ENCODE results near the gene ORC3.
A peak's percentile ranks its signal among the peaks of the same experiment; 100 is the strongest.

ORC3 gene

DNA sequence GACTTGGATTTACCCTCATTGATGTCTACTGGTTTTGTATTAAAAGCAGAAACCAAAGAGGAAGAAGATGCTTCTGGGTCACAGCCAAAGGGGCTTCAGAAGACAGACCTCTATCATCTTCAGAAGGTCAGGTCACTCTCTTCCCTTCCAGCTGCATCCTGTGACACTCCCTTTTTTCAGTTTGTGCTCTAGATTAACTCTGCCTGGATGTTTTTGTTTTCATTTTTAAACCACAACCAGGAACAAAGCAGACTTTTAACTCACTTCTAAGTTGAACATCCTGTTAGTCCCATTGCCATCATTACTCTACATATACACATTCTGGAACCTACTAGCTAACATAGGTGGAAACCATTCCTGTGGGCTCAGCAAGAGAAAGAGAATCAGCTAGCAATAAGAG is 66.9 kb downstream of the ORC3 start:
- Histone ChIP-seq H3K4me1 (ENCODE audit: control insufficient read depth, insufficient read depth, low read length, unreplicated experiment) (peaks cover 46% of the 10 kb centered on the region), H3K27ac (ENCODE audit: low read depth, low read length) (no peak overlapping the region), H3K36me3 (ENCODE audit: insufficient read depth, low read length) (peaks cover 13% of the 10 kb centered on the region; the same call in 1 of the 2 replicates), H3K27me3 (ENCODE audit: insufficient read depth, low read length) (no peaks in the 10 kb centered on the region), H3K4me3 (ENCODE audit: low read depth, low read length) (no peak overlapping the region), H3K79me2 (ENCODE audit: control insufficient read depth, insufficient read depth, low read length, unreplicated experiment) (no peaks in the 10 kb centered on the region), H2AFZ (ENCODE audit: low read length, unreplicated experiment) (no peak overlapping the region)

- Histone ChIP-seq H3K4me1 (ENCODE audit: control insufficient read depth, insufficient read depth, low read length, unreplicated experiment) (peaks cover 46% of the 10 kb centered on the region), H3K79me2 (ENCODE audit: control insufficient read depth, insufficient read depth, low read length, unreplicated experiment) (no peaks in the 10 kb centered on the region), H3K27ac (ENCODE audit: low read depth, low read length) (no peak overlapping the region), H3K4me3 (ENCODE audit: low read depth, low read length) (no peak overlapping the region), H2AFZ (ENCODE audit: low read length, unreplicated experiment) (no peak overlapping the region), H3K36me3 (ENCODE audit: insufficient read depth, low read length) (peaks cover 15% of the 10 kb centered on the region), H3K27me3 (ENCODE audit: insufficient read depth, low read length) (no peaks in the 10 kb centered on the region)
Measured at GRCh38 chr6:87658516-87658915, 68.6 kb downstream of the ORC3 start.

- H3K4me1 ChIP-seq (ENCODE audit: control insufficient read depth, insufficient read depth, low read length, unreplicated experiment) = peaks cover 35% of the 10 kb centered on the region
- peak overlapping the region; percentile 82 for H3K27ac ChIP-seq (ENCODE audit: low read depth, low read length)
- no peak overlapping the region for H2AFZ ChIP-seq (ENCODE audit: low read length, unreplicated experiment)
- H3K36me3 ChIP-seq (ENCODE audit: insufficient read depth, low read length) = peaks cover 18% of the 10 kb centered on the region
- no peaks in the 10 kb centered on the region for H3K27me3 ChIP-seq (ENCODE audit: insufficient read depth, low read length)
- no peaks in the 10 kb centered on the region for H3K79me2 ChIP-seq (ENCODE audit: control insufficient read depth, insufficient read depth, low read length, unreplicated experiment)
- H3K4me3 ChIP-seq (ENCODE audit: low read depth, low read length) = peak overlapping the region; percentile 37; the same call in 1 of the 2 replicates
Measured at GRCh38 chr6:87660226-87660911, 70.4 kb downstream of the ORC3 start.

DNA sequence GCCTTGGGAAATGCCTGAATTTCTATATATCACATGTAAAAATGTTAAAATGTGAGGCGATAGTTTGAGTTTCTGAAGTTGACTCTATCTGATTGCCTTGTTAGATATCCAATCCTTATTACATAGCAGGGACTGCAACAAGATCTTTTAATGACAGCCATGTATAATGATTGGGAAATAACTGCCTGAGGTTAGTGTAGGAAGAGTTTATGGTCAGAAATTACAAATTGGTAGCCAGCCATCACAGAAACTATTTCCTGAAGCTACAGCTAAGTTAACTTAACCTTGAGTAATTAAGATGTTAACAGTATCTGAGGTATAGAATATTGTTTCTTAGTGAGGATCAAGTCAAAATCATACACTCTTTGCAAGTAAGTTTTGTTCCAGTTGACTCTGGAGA is 71.1 kb downstream of the ORC3 start:
- no peaks in the 10 kb centered on the region for H3K27me3 ChIP-seq (ENCODE audit: insufficient read depth, low read length)
- H3K27ac ChIP-seq (ENCODE audit: low read depth, low read length) = peak overlapping the region; percentile 82
- H2AFZ ChIP-seq (ENCODE audit: low read length, unreplicated experiment) = no peak overlapping the region
- no peaks in the 10 kb centered on the region for H3K79me2 ChIP-seq (ENCODE audit: control insufficient read depth, insufficient read depth, low read length, unreplicated experiment)
- peaks cover 35% of the 10 kb centered on the region for H3K4me1 ChIP-seq (ENCODE audit: control insufficient read depth, insufficient read depth, low read length, unreplicated experiment)
- H3K36me3 ChIP-seq (ENCODE audit: insufficient read depth, low read length) = peaks cover 18% of the 10 kb centered on the region
- no peak overlapping the region for H3K4me3 ChIP-seq (ENCODE audit: low read depth, low read length)

GRCh38 chr6:87661503-87661902 is 71.6 kb downstream of the ORC3 start:
- Histone ChIP-seq H3K4me3 (ENCODE audit: low read depth, low read length) (no peak overlapping the region), H3K4me1 (ENCODE audit: control insufficient read depth, insufficient read depth, low read length, unreplicated experiment) (peaks cover 35% of the 10 kb centered on the region), H2AFZ (ENCODE audit: low read length, unreplicated experiment) (no peak overlapping the region), H3K27ac (ENCODE audit: low read depth, low read length) (peak overlapping the region; percentile 82; the same call in 1 of the 2 replicates), H3K36me3 (ENCODE audit: insufficient read depth, low read length) (peaks cover 18% of the 10 kb centered on the region), H3K79me2 (ENCODE audit: control insufficient read depth, insufficient read depth, low read length, unreplicated experiment) (no peaks in the 10 kb centered on the region), H3K27me3 (ENCODE audit: insufficient read depth, low read length) (no peaks in the 10 kb centered on the region)

GRCh38 chr6:87663434-87663833 is 73.5 kb downstream of the ORC3 start:
- Histone ChIP-seq H3K36me3 (ENCODE audit: insufficient read depth, low read length) (peaks cover 20% of the 10 kb centered on the region), H3K4me3 (ENCODE audit: low read depth, low read length) (no peak overlapping the region), H3K27me3 (ENCODE audit: insufficient read depth, low read length) (no peaks in the 10 kb centered on the region), H3K27ac (ENCODE audit: low read depth, low read length) (no peak overlapping the region), H2AFZ (ENCODE audit: low read length, unreplicated experiment) (no peak overlapping the region), H3K79me2 (ENCODE audit: control insufficient read depth, insufficient read depth, low read length, unreplicated experiment) (no peaks in the 10 kb centered on the region), H3K4me1 (ENCODE audit: control insufficient read depth, insufficient read depth, low read length, unreplicated experiment) (peaks cover 26% of the 10 kb centered on the region)

- H3K79me2 ChIP-seq (ENCODE audit: control insufficient read depth, insufficient read depth, low read length, unreplicated experiment) = no peaks in the 10 kb centered on the region
- peaks cover 21% of the 10 kb centered on the region for H3K4me1 ChIP-seq (ENCODE audit: control insufficient read depth, insufficient read depth, low read length, unreplicated experiment)
- H3K36me3 ChIP-seq (ENCODE audit: insufficient read depth, low read length) = peaks cover 17% of the 10 kb centered on the region
- no peak overlapping the region for H3K4me3 ChIP-seq (ENCODE audit: low read depth, low read length)
- no peak overlapping the region for H3K27ac ChIP-seq (ENCODE audit: low read depth, low read length)
- H3K27me3 ChIP-seq (ENCODE audit: insufficient read depth, low read length) = no peaks in the 10 kb centered on the region
- H2AFZ ChIP-seq (ENCODE audit: low read length, unreplicated experiment) = no peak overlapping the region
Measured at GRCh38 chr6:87664921-87665485, 75.1 kb downstream of the ORC3 start.

GRCh38 chr6:87667032-87667431 is 77.1 kb downstream of the ORC3 start:
- Histone ChIP-seq H3K79me2 (ENCODE audit: control insufficient read depth, insufficient read depth, low read length, unreplicated experiment) (no peaks in the 10 kb centered on the region), H3K27me3 (ENCODE audit: insufficient read depth, low read length) (no peaks in the 10 kb centered on the region), H3K4me1 (ENCODE audit: control insufficient read depth, insufficient read depth, low read length, unreplicated experiment) (peaks cover 3% of the 10 kb centered on the region), H2AFZ (ENCODE audit: low read length, unreplicated experiment) (no peak overlapping the region), H3K27ac (ENCODE audit: low read depth, low read length) (no peak overlapping the region), H3K36me3 (ENCODE audit: insufficient read depth, low read length) (peaks cover 26% of the 10 kb centered on the region), H3K4me3 (ENCODE audit: low read depth, low read length) (no peak overlapping the region)

DNA sequence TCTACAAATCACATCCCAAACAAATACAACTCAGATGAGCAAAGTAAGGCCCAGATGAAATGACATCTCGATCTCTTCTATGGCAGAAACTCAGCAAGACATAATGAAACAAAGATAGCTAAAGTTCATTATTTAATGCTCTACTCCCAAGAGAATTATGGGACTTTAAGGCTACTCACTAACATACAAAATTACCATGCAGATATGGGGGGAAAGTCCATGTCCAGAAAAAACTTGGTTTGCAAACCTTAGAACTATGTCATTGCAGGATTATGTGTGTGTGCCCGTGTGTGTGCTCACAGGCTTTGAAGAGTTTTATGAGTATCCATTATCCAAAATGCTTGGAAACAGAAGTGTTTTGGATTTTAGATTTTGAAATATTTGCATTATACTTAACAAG is 78.1 kb downstream of the ORC3 start:
- Histone ChIP-seq H3K27me3 (ENCODE audit: insufficient read depth, low read length) (no peaks in the 10 kb centered on the region), H3K4me1 (ENCODE audit: control insufficient read depth, insufficient read depth, low read length, unreplicated experiment) (peaks cover 3% of the 10 kb centered on the region), H3K36me3 (ENCODE audit: insufficient read depth, low read length) (peaks cover 26% of the 10 kb centered on the region), H2AFZ (ENCODE audit: low read length, unreplicated experiment) (no peak overlapping the region), H3K79me2 (ENCODE audit: control insufficient read depth, insufficient read depth, low read length, unreplicated experiment) (no peaks in the 10 kb centered on the region), H3K27ac (ENCODE audit: low read depth, low read length) (no peak overlapping the region), H3K4me3 (ENCODE audit: low read depth, low read length) (no peak overlapping the region)

- H3K27ac ChIP-seq (ENCODE audit: low read depth, low read length) = no peak overlapping the region
- H3K36me3 ChIP-seq (ENCODE audit: insufficient read depth, low read length) = peaks cover 21% of the 10 kb centered on the region
- no peak overlapping the region for H2AFZ ChIP-seq (ENCODE audit: low read length, unreplicated experiment)
- H3K27me3 ChIP-seq (ENCODE audit: insufficient read depth, low read length) = no peaks in the 10 kb centered on the region
- H3K4me1 ChIP-seq (ENCODE audit: control insufficient read depth, insufficient read depth, low read length, unreplicated experiment) = peaks cover 3% of the 10 kb centered on the region
- no peaks in the 10 kb centered on the region for H3K79me2 ChIP-seq (ENCODE audit: control insufficient read depth, insufficient read depth, low read length, unreplicated experiment)
- no peak overlapping the region for H3K4me3 ChIP-seq (ENCODE audit: low read depth, low read length)
Measured at GRCh38 chr6:87669051-87669450, 79.1 kb downstream of the ORC3 start.

DNA sequence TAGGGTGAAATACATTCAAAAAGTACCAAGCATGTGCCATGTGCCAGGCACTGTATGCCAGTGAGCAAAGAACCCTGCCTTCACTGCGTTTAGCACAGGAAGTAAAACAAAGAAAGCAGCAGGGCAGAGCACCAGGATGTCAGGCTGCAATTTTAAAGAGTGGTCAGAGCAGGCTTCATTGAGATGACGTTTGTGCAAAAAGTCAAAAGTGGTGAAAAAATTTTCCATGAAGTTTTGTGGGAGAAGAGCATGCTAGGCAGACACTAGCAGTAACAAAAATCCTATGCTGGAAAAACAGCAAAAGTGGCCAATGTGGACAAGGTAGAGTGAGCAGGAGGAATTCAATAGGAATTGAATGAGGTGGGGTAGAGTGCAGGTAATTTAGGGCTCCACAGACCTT is 80.8 kb downstream of the ORC3 start:
- Histone ChIP-seq H3K79me2 (ENCODE audit: control insufficient read depth, insufficient read depth, low read length, unreplicated experiment) (peaks cover 8% of the 10 kb centered on the region), H3K27ac (ENCODE audit: low read depth, low read length) (no peak overlapping the region), H3K4me1 (ENCODE audit: control insufficient read depth, insufficient read depth, low read length, unreplicated experiment) (peaks cover 3% of the 10 kb centered on the region), H3K27me3 (ENCODE audit: insufficient read depth, low read length) (no peaks in the 10 kb centered on the region), H3K36me3 (ENCODE audit: insufficient read depth, low read length) (peaks cover 32% of the 10 kb centered on the region), H2AFZ (ENCODE audit: low read length, unreplicated experiment) (no peak overlapping the region), H3K4me3 (ENCODE audit: low read depth, low read length) (no peak overlapping the region)
